Karpas-422 (cell line): ENCODE data around the gene SSX2B. TPM values are rescaled to one million over a fixed set of nuclear protein-coding genes. Genes with fewer than 3 reads are reported as not detected.
"Not testable (repeated sequence)": the region's sequence is repeated elsewhere in the genome, so short reads cannot be mapped to it uniquely, and the experiment has no call there.

ENCODE experiments used
- DNase-seq: peaks from one replicate; pipeline ENCODE4 v3.0.0-alpha.2; 2015
- H2AFZ ChIP-seq: fragments of 200-600 bp; sonication (generic); 2 replicates; pipeline ENCODE4 v1.6.1; 2014; ENCODE audit warnings: antibody characterized with exemption, low read length, mixed read lengths
- H3K27ac ChIP-seq: fragments of 200-600 bp; sonication (generic); 2 replicates; pipeline ENCODE4 v1.5.1; 2014; ENCODE audit warnings: mild to moderate bottlenecking, low read length, moderate library complexity
- H3K27me3 ChIP-seq: fragments of 200-600 bp; sonication (generic); 2 replicates; pipeline ENCODE4 v1.6.1; 2014; ENCODE audit warnings: low read length, mixed read lengths
- H3K36me3 ChIP-seq: fragments of 200-600 bp; sonication (generic); 2 replicates; pipeline ENCODE4 v1.6.1; 2014; ENCODE audit warnings: low read length, mixed read lengths; ENCODE audit not compliant: insufficient read depth
- H3K4me1 ChIP-seq: fragments of 200-600 bp; sonication (generic); 2 replicates; pipeline ENCODE4 v1.6.1; 2014; ENCODE audit warnings: mild to moderate bottlenecking, low read length, mixed read lengths
- H3K4me2 ChIP-seq: fragments of 200-600 bp; sonication (generic); 2 replicates; pipeline ENCODE4 v1.6.1; 2014; ENCODE audit warnings: low read length, low read depth, mild to moderate bottlenecking; ENCODE audit not compliant: poor library complexity, severe bottlenecking
- H3K4me3 ChIP-seq: fragments of 200-600 bp; sonication (generic); 2 replicates; pipeline ENCODE4 v1.5.1; 2014; ENCODE audit warnings: mild to moderate bottlenecking, antibody characterized with exemption, low read length, mixed read lengths
- H3K79me2 ChIP-seq: fragments of 200-600 bp; sonication (generic); 2 replicates; pipeline ENCODE4 v1.6.1; 2014; ENCODE audit warnings: mild to moderate bottlenecking, low read length, mixed read lengths
- H3K9ac ChIP-seq: fragments of 200-600 bp; sonication (generic); 2 replicates; pipeline ENCODE4 v1.6.0; 2014; ENCODE audit warnings: low read length
- H3K9me2 ChIP-seq: fragments of 200-600 bp; sonication (generic), shearing (Covaris generic); replicated peaks from 2 replicates; pipeline ENCODE4 v1.6.0; 2014; ENCODE audit warnings: mild to moderate bottlenecking, low read length, moderate library complexity; ENCODE audit not compliant: insufficient read depth
- H3K9me3 ChIP-seq: fragments of 300-700, 200-600 bp; sonication (generic); 2 replicates; pipeline ENCODE4 v1.6.1; 2014; ENCODE audit warnings: low read length, mixed read lengths
- H4K20me1 ChIP-seq: fragments of 200-600 bp; sonication (generic); 2 replicates; pipeline ENCODE4 v1.6.1; 2014; ENCODE audit warnings: mild to moderate bottlenecking, antibody characterized with exemption, low read length, low read depth; ENCODE audit not compliant: insufficient read depth
- small RNA-seq: library from RNA; depleted of rRNA; stranded (forward); fragments of <200 nt; gene quantifications from one replicate; pipeline ENCODE3, GENCODE V24; 2014
- total RNA-seq: library from RNA; depleted of rRNA; stranded (reverse); fragments of >200 nt; shearing (Covaris generic); gene quantifications from 2 replicates; pipeline ENCODE4 v1.2.3, GENCODE V29; 2014; ENCODE audit warnings: low replicate concordance; rRNA removed

The SSX2B gene
- not detected in 2 replicates for total RNA-seq

GRCh38 chrX:52750952-52751351 is at the start of gene SSX2B:
Gene SSX2B, plus strand, starts transcription at chrX:52751252. Its CDS starts 1,429 bp downstream, at chrX:52752681.
- not testable (repeated sequence) for H2AFZ ChIP-seq, H4K20me1 ChIP-seq, H3K4me1 ChIP-seq, H3K36me3 ChIP-seq, H3K4me3 ChIP-seq, H3K9me2 ChIP-seq, H3K4me2 ChIP-seq, H3K9ac ChIP-seq, H3K79me2 ChIP-seq, DNase-seq, H3K9me3 ChIP-seq, H3K27ac ChIP-seq, H3K27me3 ChIP-seq

- not testable (repeated sequence) for H3K4me3 ChIP-seq, DNase-seq, H3K9ac ChIP-seq
Measured at GRCh38 chrX:52707078-52707477, 44.0 kb upstream of the SSX2B start, which contains the start of gene SSX2. Gene SSX2, minus strand, starts transcription at chrX:52707178. Its CDS starts 1,429 bp downstream, at chrX:52705749.

GRCh38 chrX:52765983-52766382 is 14.9 kb downstream of the SSX2B start:
- not testable (repeated sequence) for H3K9ac ChIP-seq, DNase-seq

More at GRCh38 chrX:52707078-52707477, 44.0 kb upstream of the SSX2B start, which contains the start of gene SSX2:
- not testable (repeated sequence) for H3K27me3 ChIP-seq, H3K9me2 ChIP-seq, H2AFZ ChIP-seq, H4K20me1 ChIP-seq, H3K9me3 ChIP-seq, H3K79me2 ChIP-seq, H3K4me2 ChIP-seq, H3K4me1 ChIP-seq, H3K27ac ChIP-seq, H3K36me3 ChIP-seq

GRCh38 chrX:52773504-52773903 is 22.5 kb downstream of the SSX2B start:
- not testable (repeated sequence) for H3K36me3 ChIP-seq, H3K4me2 ChIP-seq, H3K9me3 ChIP-seq, H2AFZ ChIP-seq, H3K4me3 ChIP-seq, H3K27ac ChIP-seq, H3K9ac ChIP-seq, H3K9me2 ChIP-seq, H3K27me3 ChIP-seq, H3K4me1 ChIP-seq, DNase-seq, H4K20me1 ChIP-seq, H3K79me2 ChIP-seq

More at GRCh38 chrX:52765983-52766382, 14.9 kb downstream of the SSX2B start:
- not testable (repeated sequence) for H4K20me1 ChIP-seq, H3K36me3 ChIP-seq, H3K27ac ChIP-seq, H3K4me2 ChIP-seq, H3K27me3 ChIP-seq, H3K4me3 ChIP-seq, H3K4me1 ChIP-seq, H3K9me3 ChIP-seq, H2AFZ ChIP-seq, H3K79me2 ChIP-seq, H3K9me2 ChIP-seq

- H3K9me3 ChIP-seq, H3K36me3 ChIP-seq, H3K27ac ChIP-seq, H3K9me2 ChIP-seq, H4K20me1 ChIP-seq, H3K27me3 ChIP-seq, H2AFZ ChIP-seq, DNase-seq, H3K4me2 ChIP-seq, H3K9ac ChIP-seq, H3K4me3 ChIP-seq, H3K79me2 ChIP-seq, H3K4me1 ChIP-seq: not testable (repeated sequence)
Measured at GRCh38 chrX:52797327-52797726, 46.3 kb downstream of the SSX2B start, which contains the start of gene SPANXN5. Gene SPANXN5, minus strand, starts transcription at chrX:52797427. Its CDS starts 79 bp downstream, at chrX:52797348.

- H3K36me3 ChIP-seq, H3K27me3 ChIP-seq, DNase-seq, H3K4me3 ChIP-seq, H3K4me1 ChIP-seq, H3K9me3 ChIP-seq, H4K20me1 ChIP-seq, H3K9ac ChIP-seq, H3K9me2 ChIP-seq, H2AFZ ChIP-seq, H3K27ac ChIP-seq, H3K4me2 ChIP-seq, H3K79me2 ChIP-seq: not testable (repeated sequence)
Measured at GRCh38 chrX:52804876-52805275, 53.8 kb downstream of the SSX2B start.

Small RNA genes within 50 kb of the gene (small RNA-seq; reads per million reads assigned to genes)
- gene AC244505.3, result not detected
- gene AC244505.5, result not detected
- gene AC244505.6, result not detected
- gene AC244505.7, result not detected

Other genes starting within 250 kb of the SSX2B start
- not detected in 2 replicates for gene XAGE1B, start 234.2 kb upstream of the SSX2B start, total RNA-seq
- gene SSX7, start 96.4 kb upstream of the SSX2B start, total RNA-seq, result not detected in 2 replicates
- not detected in 2 replicates for gene SSX2, start 44.1 kb upstream of the SSX2B start, total RNA-seq
- not detected in 2 replicates for gene SPANXN5, start 46.2 kb downstream of the SSX2B start, total RNA-seq
- gene XAGE5, start 60.0 kb downstream of the SSX2B start, total RNA-seq, result not detected in 2 replicates
- not detected in 2 replicates for gene XAGE3, start 116.8 kb downstream of the SSX2B start, total RNA-seq
- gene FAM156B, start 146.1 kb downstream of the SSX2B start, total RNA-seq, result 10.2 and 15.0 TPM in 2 replicates
- gene FAM156A, start 207.3 kb downstream of the SSX2B start, total RNA-seq, result 7.2 and 22.1 TPM in 2 replicates